HCT116 (cell line): ENCODE results near the gene DERA. TPM values are rescaled to one million over a fixed set of nuclear protein-coding genes. Genes with fewer than 3 reads are reported as not detected.
"Not testable (repeated sequence)": the region's sequence is repeated elsewhere in the genome, so short reads cannot be mapped to it uniquely, and the experiment has no call there.

ENCODE experiments used
- ATAC-seq: fragments of 200-7000 bp; cut with Tn5 transposase; 2 replicates; pipeline ENCODE4 v1.9.1; 2020; ENCODE audit warnings: mild to moderate bottlenecking, moderate library complexity
- BruUV-seq: library from RNA; stranded (reverse); fragments of 400-500 nt; replicated peaks from 2 replicates; lab custom pipeline; 2021; lab: Mats Ljungman, UMichigan
- CTCF ChIA-PET: fragments of 300-600 bp; sonication (Branson Sonifier 250); formaldehyde crosslinking; loops from one replicate; lab custom pipeline; 2021; ENCODE audit warnings: antibody characterized with exemption; lab: Charles Lee
- POLR2A ChIA-PET: fragments of 300-600, 350-600 bp; sonication (Branson Sonifier 250); formaldehyde crosslinking; loops from one replicate; lab custom pipeline; 2021; ENCODE audit warnings: antibody characterized with exemption; lab: Charles Lee
- RAD21 ChIA-PET, 2 experiments: fragments of 300-600 bp; sonication (Branson Sonifier 250); formaldehyde crosslinking; loops; one replicate each; lab custom pipeline; 2023; ENCODE audit warnings: low total read pairs in 2 of 2; ENCODE audit not compliant: uncharacterized antibody in 2 of 2, unreplicated experiment in 2 of 2, low non-redundant PET in 1 of 2; lab: Charles Lee
- DNase-seq: peaks from one replicate; pipeline ENCODE4 v3.0.0-alpha.2; 2010; ENCODE audit warnings: low read depth, low spot score
- H2AFZ ChIP-seq: fragments of 200-600 bp; shearing (Covaris generic), sonication (generic); 2 replicates; pipeline ENCODE4 v1.6.1; 2017; ENCODE audit warnings: low read depth, mixed run types, mixed read lengths, antibody characterized with exemption, low read length; ENCODE audit not compliant: poor library complexity, severe bottlenecking
- H3K27ac ChIP-seq: 2 replicates; pipeline ENCODE4 v1.5.1; 2012; ENCODE audit warnings: low read depth, low read length
- H3K27me3 ChIP-seq: fragments of 200-600 bp; sonication (generic); 2 replicates; pipeline ENCODE4 v1.6.1; 2016; ENCODE audit warnings: mixed run types, low read length, mixed read lengths; ENCODE audit not compliant: insufficient read depth
- H3K36me3 ChIP-seq, 2 experiments: fragments of 200-500 bp in 1 of 2; fragments of 200-600 bp in 1 of 2; sonication (Bioruptor generic) in 1 of 2; sonication (generic) in 1 of 2; 2 replicates each; pipeline versions ENCODE4 v1.5.1 to v1.6.1; 2014 to 2016; ENCODE audit warnings: low read length in 2 of 2, inconsistent platforms in 1 of 2, mixed read lengths in 1 of 2, mixed run types in 1 of 2; ENCODE audit not compliant: insufficient read depth in 2 of 2, control insufficient read depth in 1 of 2
- H3K4me1 ChIP-seq, 2 experiments: fragments of 200-600 bp in 1 of 2; sonication (generic) in 1 of 2; 2 replicates each; pipeline versions ENCODE4 v1.5.1 to v1.6.1; 2012 to 2017; ENCODE audit warnings: low read length in 2 of 2, inconsistent platforms in 1 of 2, mild to moderate bottlenecking in 1 of 2, mixed read lengths in 1 of 2, mixed run types in 1 of 2, moderate library complexity in 1 of 2; ENCODE audit not compliant: insufficient read depth in 2 of 2, control insufficient read depth in 1 of 2
- H3K4me2 ChIP-seq: fragments of 200-600 bp; sonication (generic); 2 replicates; pipeline ENCODE4 v1.6.1; 2017; ENCODE audit warnings: mixed run types, low read length, mixed read lengths
- H3K4me3 ChIP-seq, 2 experiments: fragments of 200-600 bp in 1 of 2; sonication (generic) in 1 of 2; replicated peaks in 1 of 2; 2 replicates each; pipeline ENCODE4 v1.5.1; 2011 to 2016; ENCODE audit warnings: low read length in 2 of 2, control low read depth in 1 of 2, low read depth in 1 of 2, mild to moderate bottlenecking in 1 of 2, mixed read lengths in 1 of 2, mixed run types in 1 of 2
- H3K79me2 ChIP-seq: fragments of 200-600 bp; sonication (generic); 2 replicates; pipeline ENCODE4 v1.6.1; 2017; ENCODE audit warnings: mild to moderate bottlenecking, mixed run types, low read length, moderate library complexity, mixed read lengths; ENCODE audit not compliant: insufficient read depth
- H3K9ac ChIP-seq: fragments of 200-600 bp; sonication (generic); 2 replicates; pipeline ENCODE4 v1.6.1; 2016; ENCODE audit warnings: low read length, mixed read lengths
- H3K9me2 ChIP-seq: fragments of 200-600 bp; sonication (generic), shearing (Covaris generic); 2 replicates; pipeline ENCODE4 v1.6.1; 2017; ENCODE audit warnings: mixed run types, mild to moderate bottlenecking, moderate library complexity; ENCODE audit not compliant: insufficient read depth
- H3K9me3 ChIP-seq, 2 experiments: fragments of 200-500 bp in 1 of 2; fragments of 200-600 bp in 1 of 2; sonication (Bioruptor generic) in 1 of 2; sonication (generic) in 1 of 2; 2 replicates each; pipeline ENCODE4 v1.6.1; 2014 to 2017; ENCODE audit warnings: low read length in 2 of 2, mixed read lengths in 2 of 2, inconsistent platforms in 1 of 2, low read depth in 1 of 2, mild to moderate bottlenecking in 1 of 2, mixed run types in 1 of 2, moderate library complexity in 1 of 2; ENCODE audit not compliant: control insufficient read depth in 1 of 2, insufficient read depth in 1 of 2
- H4K20me1 ChIP-seq: fragments of 200-600 bp; sonication (generic), shearing (Covaris generic); 2 replicates; pipeline ENCODE4 v1.6.1; 2017; ENCODE audit warnings: mixed run types, mild to moderate bottlenecking, moderate library complexity; ENCODE audit not compliant: insufficient read depth
- CTCF ChIP-seq, 3 experiments: fragments of 200-600 bp in 1 of 3; sonication (generic) in 1 of 3; IDR thresholded peaks in 2 of 3; conservative IDR thresholded peaks in 1 of 3; 2 replicates each; pipeline ENCODE4 v1.5.1; 2012 to 2017; ENCODE audit warnings: low read depth in 2 of 3, low read length in 2 of 3, antibody characterized with exemption in 1 of 3, borderline replicate concordance in 1 of 3, control low read depth in 1 of 3, mild to moderate bottlenecking in 1 of 3, mixed read lengths in 1 of 3, mixed run types in 1 of 3, moderate library complexity in 1 of 3; ENCODE audit not compliant: insufficient read depth in 1 of 3
- EGR1 ChIP-seq: IDR thresholded peaks from 2 replicates; pipeline ENCODE4 v1.6.1; 2012; ENCODE audit warnings: low read depth
- EZH2 ChIP-seq: fragments of 200-600 bp; sonication (generic); IDR thresholded peaks from 2 replicates; pipeline ENCODE4 v1.6.1; 2017; ENCODE audit warnings: antibody characterized with exemption, mixed run types
- EZH2phosphoT487 ChIP-seq: fragments of 200-600 bp; IDR thresholded peaks from 2 replicates; pipeline ENCODE4 v1.6.1; 2018; ENCODE audit warnings: antibody characterized with exemption, borderline replicate concordance
- JUND ChIP-seq: IDR thresholded peaks from 2 replicates; pipeline ENCODE4 v1.6.1; 2012
- MAX ChIP-seq: IDR thresholded peaks from 2 replicates; pipeline ENCODE4 v1.6.1; 2012
- RAD21 ChIP-seq: IDR thresholded peaks from 2 replicates; pipeline ENCODE4 v1.6.1; 2012; ENCODE audit warnings: low read depth, mild to moderate bottlenecking
- REST ChIP-seq: IDR thresholded peaks from 2 replicates; pipeline ENCODE4 v1.6.1; 2012; ENCODE audit warnings: low read depth
- SIN3A ChIP-seq: IDR thresholded peaks from 2 replicates; pipeline ENCODE4 v1.6.1; 2012; ENCODE audit warnings: low read depth
- SP1 ChIP-seq: IDR thresholded peaks from 2 replicates; pipeline ENCODE4 v1.6.1; 2012; ENCODE audit warnings: low read depth
- SRF ChIP-seq: IDR thresholded peaks from 2 replicates; pipeline ENCODE4 v1.6.1; 2012; ENCODE audit warnings: low read depth
- TCF7L2 ChIP-seq: IDR thresholded peaks from 2 replicates; pipeline ENCODE4 v1.7.0; 2011; ENCODE audit warnings: borderline replicate concordance, inconsistent platforms; ENCODE audit not compliant: insufficient read depth, insufficient read length; ENCODE audit errors: extremely low read depth
- ZFX ChIP-seq: fragments of 450-650 bp; IDR thresholded peaks from 2 replicates; pipeline ENCODE4 v1.6.1; 2017
- intact Hi-C: fragments of 100-400 bp; cut with micrococcal nuclease; formaldehyde crosslinking; loops from 2 replicates; pipeline ENCODE4 v1.10.0; 2022
- total RNA-seq: library from RNA; stranded (reverse); gene quantifications from one replicate; pipeline ENCODE4 v1.2.1, GENCODE V29; 2021; ENCODE audit not compliant: unreplicated experiment

Gene DERA
- total RNA-seq, 1 experiment from 2014 or later = 32.6 TPM

GRCh38 chr12:15873556-15873955, 37.6 kb upstream of the DERA start:
- H3K9ac ChIP-seq = no peak overlapping the region
- H3K4me1 ChIP-seq = no peaks in the 10 kb centered on the region
- ChIA-PET POLR2A (no interaction called here), RAD21 (no interaction called here), CTCF (no interaction called here)
- no peak overlapping the region for H3K4me3 ChIP-seq
- H2AFZ ChIP-seq = no peak overlapping the region
- no peaks in the 10 kb centered on the region for H4K20me1 ChIP-seq
- no peak overlapping the region for H3K27ac ChIP-seq
- no peak overlapping the region for H3K4me2 ChIP-seq
- no peak for TF ChIP-seq CTCF (IDR thresholded peaks at IDR 0.05 in 2 of 3, conservative IDR thresholded peaks at IDR 0.05 in 1 of 3; ENCODE audit: borderline replicate concordance in 1 of 3, insufficient read depth in 1 of 3, low read depth in 2 of 3, low read length in 2 of 3)
- no peak for TF ChIP-seq EZH2
- TF ChIP-seq REST = no peak
- no peak for TF ChIP-seq SP1
- TF ChIP-seq JUND = no peak
- no peak for TF ChIP-seq TCF7L2
- TF ChIP-seq SIN3A = no peak
- no peak for TF ChIP-seq ZFX
- TF ChIP-seq EGR1 = no peak
- TF ChIP-seq SRF = no peak
- TF ChIP-seq MAX = no peak
- TF ChIP-seq EZH2phosphoT487 = no peak
- no peak for TF ChIP-seq RAD21
- no peaks in the 10 kb centered on the region for H3K9me3 ChIP-seq
- no TSS peak for BruUV-seq
- no peaks in the 10 kb centered on the region for H3K36me3 ChIP-seq
- no peaks in the 10 kb centered on the region for H3K27me3 ChIP-seq
- no peak for DNase-seq
- no peak for ATAC-seq
- intact Hi-C loops = no loop called here
- no peaks in the 10 kb centered on the region for H3K79me2 ChIP-seq
- H3K9me2 ChIP-seq = no peaks in the 10 kb centered on the region

- H3K4me2 ChIP-seq, H3K9me3 ChIP-seq, H3K9ac ChIP-seq, CTCF ChIA-PET, H3K27ac ChIP-seq, H3K27me3 ChIP-seq, RAD21 ChIA-PET, H2AFZ ChIP-seq, H3K79me2 ChIP-seq, ATAC-seq, intact Hi-C loops, H3K4me1 ChIP-seq, BruUV-seq, DNase-seq, H4K20me1 ChIP-seq, H3K9me2 ChIP-seq, H3K36me3 ChIP-seq, H3K4me3 ChIP-seq, POLR2A ChIA-PET: not testable (repeated sequence)
These were observed 36.5 kb upstream of the DERA start for GRCh38 chr12:15874556-15875145.
